ENCODE data around the gene AJUBA.
A peak's percentile ranks its signal among the peaks of the same experiment; 100 is the strongest.
"Not testable (repeated sequence)": the region's sequence is repeated elsewhere in the genome, so short reads cannot be mapped to it uniquely, and the experiment has no call there.

Gene AJUBA

DNA sequence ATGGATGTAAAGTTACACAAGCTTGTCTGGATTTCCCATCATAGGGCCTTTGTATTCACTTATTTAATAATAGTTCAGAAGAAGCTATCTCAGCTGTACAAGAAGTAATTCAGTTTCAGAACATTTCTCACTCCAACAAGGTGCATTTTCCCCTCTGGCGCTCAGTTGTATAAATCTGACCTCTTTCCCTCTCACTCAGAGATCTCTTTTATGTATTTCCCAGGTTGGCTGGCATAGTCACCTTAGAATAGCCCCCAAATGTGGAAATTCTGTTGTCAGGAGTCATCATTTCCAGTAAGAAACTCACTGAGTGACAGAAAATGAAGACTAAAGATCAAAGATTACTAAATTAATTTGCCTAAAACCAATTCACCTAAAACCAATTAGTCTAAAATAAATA, 11.2 kb downstream of the AJUBA start:
- no peaks in the 10 kb centered on the region for H3K9me3 Mint-ChIP-seq
- no peak overlapping the region for H3K27ac Mint-ChIP-seq
- peaks cover 21% of the 10 kb centered on the region for H3K4me1 Mint-ChIP-seq
- TF ChIP-seq CTCF (IDR thresholded peaks at IDR 0.05), result no peak
- H3K27me3 Mint-ChIP-seq (ENCODE audit: low read depth, poor library complexity), result peaks cover 6% of the 10 kb centered on the region
- H3K4me3 Mint-ChIP-seq, result no peak overlapping the region
- H3K36me3 Mint-ChIP-seq (ENCODE audit: low read depth), result peaks cover 65% of the 10 kb centered on the region
- DNase-seq, result no peak

GRCh38 chr14:22966783-22967269, 15.5 kb downstream of the AJUBA start:
- Mint-ChIP-seq H3K27ac (peak overlapping the region; percentile 64), H3K9me3 (no peaks in the 10 kb centered on the region), H3K4me1 (no peaks in the 10 kb centered on the region), H3K4me3 (no peak overlapping the region), H3K27me3 (ENCODE audit: low read depth, poor library complexity) (no peaks in the 10 kb centered on the region), H3K36me3 (ENCODE audit: low read depth) (peaks cover 31% of the 10 kb centered on the region)
- no peak for DNase-seq
- TF ChIP-seq CTCF (IDR thresholded peaks at IDR 0.05), result no peak

- not testable (repeated sequence) for H3K4me3 Mint-ChIP-seq; H3K9me3 Mint-ChIP-seq; DNase-seq; H3K4me1 Mint-ChIP-seq; H3K27me3 Mint-ChIP-seq (ENCODE audit: low read depth, poor library complexity)
- Mint-ChIP-seq H3K27ac (peak overlapping the region; percentile 64), H3K36me3 (ENCODE audit: low read depth) (peaks cover 24% of the 10 kb centered on the region)
Measured at GRCh38 chr14:22965916-22966782, 16.2 kb downstream of the AJUBA start.

DNA sequence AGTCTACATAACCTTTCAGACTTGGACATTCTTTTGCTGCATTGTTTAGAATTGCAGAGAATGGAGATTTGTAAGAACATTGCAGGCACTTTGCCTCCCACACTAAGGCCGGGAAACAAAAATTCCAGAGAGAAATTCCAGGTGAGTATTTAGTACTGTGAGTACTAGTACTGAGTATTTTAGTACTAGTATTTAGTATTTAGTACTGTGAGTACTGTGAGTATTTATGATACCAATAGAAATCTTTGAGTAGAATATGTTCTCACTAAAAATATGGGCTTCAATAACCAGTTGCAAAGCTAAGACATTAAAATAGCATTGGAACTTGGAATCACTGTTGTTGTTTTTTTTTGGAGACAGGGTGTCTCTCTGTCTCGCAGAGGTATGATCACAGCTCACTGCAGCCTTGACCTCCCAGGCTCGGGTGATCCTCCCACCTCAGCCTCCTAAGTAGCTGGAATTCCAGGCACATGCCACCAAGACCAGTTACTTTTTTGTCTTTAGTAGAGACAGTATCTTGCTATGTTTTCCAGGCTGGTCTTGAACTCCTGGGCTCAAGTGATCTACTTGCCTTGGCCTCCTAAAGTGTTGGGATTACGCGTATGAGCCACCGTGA, 20.2 kb downstream of the AJUBA start:
- H3K4me1 Mint-ChIP-seq, result no peaks in the 10 kb centered on the region
- no peaks in the 10 kb centered on the region for H3K27me3 Mint-ChIP-seq (ENCODE audit: low read depth, poor library complexity)
- no peak overlapping the region for H3K27ac Mint-ChIP-seq
- H3K4me3 Mint-ChIP-seq, result no peak overlapping the region
- H3K36me3 Mint-ChIP-seq (ENCODE audit: low read depth), result peaks cover 3% of the 10 kb centered on the region
- TF ChIP-seq CTCF (IDR thresholded peaks at IDR 0.05), result no peak
- no peaks in the 10 kb centered on the region for H3K9me3 Mint-ChIP-seq
- no peak for DNase-seq

- TF ChIP-seq CTCF (IDR thresholded peaks at IDR 0.05), result no peak
- H3K4me3 Mint-ChIP-seq, result peak overlapping the region; percentile 92
- H3K36me3 Mint-ChIP-seq (ENCODE audit: low read depth), result peaks cover 29% of the 10 kb centered on the region
- DNase-seq, result no peak
- H3K9me3 Mint-ChIP-seq, result no peaks in the 10 kb centered on the region
- H3K27ac Mint-ChIP-seq, result peak overlapping the region; percentile 96
- H3K4me1 Mint-ChIP-seq, result peaks cover 26% of the 10 kb centered on the region
- H3K27me3 Mint-ChIP-seq (ENCODE audit: low read depth, poor library complexity), result no peaks in the 10 kb centered on the region
Measured at GRCh38 chr14:22955702-22956569, 26.4 kb downstream of the AJUBA start.

- TF ChIP-seq CTCF (IDR thresholded peaks at IDR 0.05), result no peak
- no peak overlapping the region for H3K27ac Mint-ChIP-seq
- no peaks in the 10 kb centered on the region for H3K27me3 Mint-ChIP-seq (ENCODE audit: low read depth, poor library complexity)
- peaks cover 26% of the 10 kb centered on the region for H3K4me1 Mint-ChIP-seq
- H3K36me3 Mint-ChIP-seq (ENCODE audit: low read depth), result peaks cover 50% of the 10 kb centered on the region
- no peak for DNase-seq
- no peak overlapping the region for H3K4me3 Mint-ChIP-seq
- no peaks in the 10 kb centered on the region for H3K9me3 Mint-ChIP-seq
Measured at GRCh38 chr14:22952418-22952817, 29.9 kb downstream of the AJUBA start.

DNA sequence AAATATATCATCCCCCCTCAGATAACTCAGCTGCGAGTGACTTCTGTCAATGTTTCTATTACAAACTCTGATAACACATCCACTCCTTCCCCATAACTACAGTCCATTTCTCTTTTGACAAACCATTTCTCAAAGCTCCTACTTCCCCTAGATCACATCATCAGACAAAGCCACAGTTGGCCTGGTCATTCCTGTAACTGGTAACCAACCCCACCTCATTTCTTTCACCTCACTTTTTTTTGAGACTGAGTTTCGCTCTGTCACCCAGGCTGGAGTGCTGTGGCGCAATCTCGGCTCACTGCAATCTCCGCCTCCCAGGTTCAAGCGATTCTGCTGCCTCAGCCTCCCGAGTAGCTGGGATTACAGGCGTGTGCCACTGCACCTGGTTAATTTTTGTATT, 30.6 kb downstream of the AJUBA start:
- not testable (repeated sequence) for H3K9me3 Mint-ChIP-seq

More for the DNA sequence above, 30.6 kb downstream of the AJUBA start:
- DNase-seq; H3K27me3 Mint-ChIP-seq (ENCODE audit: low read depth, poor library complexity); H3K27ac Mint-ChIP-seq; H3K4me3 Mint-ChIP-seq: not testable (repeated sequence)
- H3K36me3 Mint-ChIP-seq (ENCODE audit: low read depth), result peaks cover 56% of the 10 kb centered on the region
- H3K4me1 Mint-ChIP-seq, result peaks cover 26% of the 10 kb centered on the region
